Stimulated activated CD4-positive, alpha-beta T cell treated with anti-CD3 and anti-CD28 coated beads, TNF-alpha, amount 100 ng/mL, for 4 hours (primary cell): ENCODE data around the gene PKD1L1.
"Not testable (repeated sequence)": the region's sequence is repeated elsewhere in the genome, so short reads cannot be mapped to it uniquely, and the experiment has no call there.

ENCODE experiments used
- DNase-seq, 3 experiments: peaks; one replicate each; pipeline ENCODE4 v3.0.0-alpha.2; 2020; ENCODE audit warnings: low read depth in 3 of 3

The PKD1L1 gene

DNA sequence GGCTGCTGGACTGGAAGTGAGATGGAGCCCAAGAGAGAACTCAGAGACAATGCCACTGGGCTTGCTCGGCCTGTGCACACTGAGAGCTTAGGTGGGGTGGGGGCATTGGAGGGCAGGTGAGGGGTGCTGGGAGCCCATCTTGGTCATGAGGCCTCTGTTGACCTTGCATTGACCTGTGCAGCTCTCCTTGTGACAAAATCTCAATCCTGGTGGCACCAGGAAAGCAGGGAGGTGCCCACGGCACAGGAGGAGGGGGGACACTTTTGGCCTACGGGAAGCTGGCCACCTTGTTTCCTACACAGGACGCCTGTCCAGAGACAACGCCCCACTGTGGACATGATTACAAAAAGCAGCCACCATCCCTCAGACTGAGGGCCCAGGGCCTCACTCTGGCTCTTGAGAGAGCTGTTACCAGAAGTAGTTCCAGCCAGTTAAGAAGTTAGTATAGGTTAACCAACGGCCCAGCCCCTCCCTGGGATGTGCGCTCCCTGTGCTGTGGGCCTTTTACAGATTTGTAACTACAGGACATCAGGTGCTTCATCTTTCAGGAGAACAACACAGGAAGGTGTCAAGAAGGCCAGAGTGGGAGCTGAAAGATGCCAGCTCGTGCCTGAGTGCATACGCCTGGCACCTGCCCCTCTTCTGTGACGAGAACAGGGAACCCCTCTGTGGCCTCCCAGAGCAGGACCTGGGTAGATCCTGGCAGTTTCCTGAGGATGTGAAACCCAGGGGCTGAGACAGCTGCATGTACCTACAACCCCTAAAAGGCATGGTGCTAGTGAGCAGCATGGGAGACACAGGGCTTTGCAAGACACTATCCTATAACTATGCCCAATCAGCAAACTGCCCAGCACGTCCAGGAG is 10.3 kb downstream of the PKD1L1 start:
- no peak for DNase-seq

DNA sequence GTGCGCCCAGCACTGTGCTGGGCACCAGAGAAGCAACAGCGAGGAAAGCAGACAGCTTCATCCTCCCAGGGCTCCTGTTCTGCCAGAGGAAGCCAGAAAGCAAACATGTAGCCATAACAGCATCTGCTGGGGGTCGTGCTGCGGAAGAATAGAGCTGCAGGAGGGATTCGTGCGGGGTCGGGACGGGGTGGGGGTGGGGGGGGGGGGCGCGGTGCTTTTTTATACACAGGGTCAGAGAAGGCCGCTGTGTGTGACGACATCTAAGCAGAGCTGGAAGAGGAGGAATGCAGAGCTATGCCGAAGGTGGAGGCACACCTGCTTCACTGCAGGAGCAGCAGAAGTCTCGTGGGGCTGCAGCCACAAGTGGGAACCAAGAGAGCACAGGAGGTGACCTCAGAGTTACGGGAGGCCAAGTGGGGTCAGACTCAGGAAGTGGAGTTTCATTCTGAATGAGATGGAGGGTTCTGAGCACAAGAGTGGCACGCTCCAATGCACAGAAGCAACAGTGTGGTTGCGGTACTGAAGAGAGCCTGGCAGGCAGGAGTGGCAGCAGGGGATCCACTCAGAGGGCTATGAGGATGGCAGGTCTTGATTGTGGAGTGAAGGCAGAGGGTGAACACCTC is 11.1 kb downstream of the PKD1L1 start:
- no peak for DNase-seq

- no peak for DNase-seq
Observed at GRCh38 chr7:47936323-47936722, 11.9 kb downstream of the PKD1L1 start.

- DNase-seq, result no peak
Observed at GRCh38 chr7:47935336-47935735, 12.9 kb downstream of the PKD1L1 start.

GRCh38 chr7:47934831-47935230 is 13.4 kb downstream of the PKD1L1 start:
- no peak for DNase-seq

- no peak for DNase-seq
Observed at GRCh38 chr7:47933215-47933614, 15.1 kb downstream of the PKD1L1 start.

DNA sequence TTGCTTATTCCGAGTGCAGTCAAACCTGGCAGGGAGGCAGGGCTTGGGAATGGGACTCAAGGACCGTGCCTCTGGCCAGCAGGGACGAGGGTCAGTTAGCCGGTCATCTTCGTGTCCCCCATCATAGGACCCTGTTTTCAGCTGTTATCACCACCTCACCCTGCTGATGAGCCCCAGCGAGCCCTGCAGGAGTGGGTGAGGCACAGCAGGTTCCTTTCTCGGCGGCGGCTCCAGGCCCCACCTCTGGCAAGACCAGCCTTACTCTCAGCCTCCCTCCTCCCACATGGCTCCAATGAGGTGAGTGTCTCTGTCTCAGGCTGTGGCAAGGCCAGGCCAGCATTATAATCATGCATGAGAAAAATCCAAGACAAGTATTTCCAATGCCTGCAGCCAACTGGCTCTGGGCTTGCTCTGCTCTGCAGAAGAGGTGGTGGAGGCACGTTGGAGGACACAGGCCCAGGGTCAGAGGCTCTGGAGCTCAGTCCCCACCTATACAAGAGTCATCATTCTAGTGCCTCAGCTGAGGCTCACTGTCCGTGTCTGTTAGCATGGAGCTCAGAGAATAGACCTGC is 15.7 kb downstream of the PKD1L1 start:
- DNase-seq, result no peak

GRCh38 chr7:47932016-47932415 is 16.2 kb downstream of the PKD1L1 start:
- no peak for DNase-seq

DNA sequence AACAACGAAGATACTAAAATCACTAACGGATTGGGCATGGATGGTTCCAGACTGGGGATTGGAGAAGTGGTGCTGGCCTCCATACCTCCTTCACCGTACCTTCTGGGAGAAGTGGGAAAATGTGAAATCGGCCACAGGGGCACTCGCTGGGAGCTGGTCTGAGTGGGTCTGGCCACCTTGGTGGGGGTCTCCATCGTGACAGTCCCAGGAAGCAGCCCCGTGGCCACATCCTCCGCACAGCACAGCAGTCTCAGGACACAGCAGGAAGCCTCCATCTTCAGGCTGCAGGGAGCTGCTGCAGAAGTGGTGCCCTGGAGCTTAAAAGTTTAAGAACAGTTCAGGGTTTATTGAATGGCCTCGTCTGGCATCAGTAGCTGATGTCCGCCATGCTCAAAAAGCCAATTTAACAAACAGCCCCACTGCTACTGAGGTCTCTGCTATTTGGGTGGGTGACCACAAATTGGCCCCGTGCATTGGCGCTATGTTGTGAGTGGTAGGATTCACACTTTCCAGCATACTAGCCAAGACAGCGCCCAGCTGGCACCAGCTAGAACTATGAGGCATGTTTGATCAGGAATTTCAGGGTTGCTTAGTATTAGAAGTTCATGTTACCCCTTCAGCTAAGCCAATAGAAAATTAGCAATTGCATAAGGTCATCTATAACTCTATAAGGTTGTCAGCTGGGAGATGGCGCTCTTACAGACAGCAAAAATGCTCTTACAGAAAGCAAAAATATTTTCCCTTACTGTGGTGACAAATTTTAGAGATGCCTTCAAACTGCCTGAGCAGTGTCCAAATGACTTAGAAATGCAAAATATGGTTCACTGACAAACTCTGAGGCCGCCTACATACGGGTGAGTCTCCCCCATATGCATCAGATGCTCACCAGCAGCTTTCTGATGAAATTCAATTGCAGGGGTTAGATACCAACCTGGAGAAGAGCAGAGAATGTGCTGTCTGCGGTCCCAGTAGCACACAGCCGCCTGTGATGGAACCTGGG is 17.0 kb downstream of the PKD1L1 start:
- no peak for DNase-seq

DNA sequence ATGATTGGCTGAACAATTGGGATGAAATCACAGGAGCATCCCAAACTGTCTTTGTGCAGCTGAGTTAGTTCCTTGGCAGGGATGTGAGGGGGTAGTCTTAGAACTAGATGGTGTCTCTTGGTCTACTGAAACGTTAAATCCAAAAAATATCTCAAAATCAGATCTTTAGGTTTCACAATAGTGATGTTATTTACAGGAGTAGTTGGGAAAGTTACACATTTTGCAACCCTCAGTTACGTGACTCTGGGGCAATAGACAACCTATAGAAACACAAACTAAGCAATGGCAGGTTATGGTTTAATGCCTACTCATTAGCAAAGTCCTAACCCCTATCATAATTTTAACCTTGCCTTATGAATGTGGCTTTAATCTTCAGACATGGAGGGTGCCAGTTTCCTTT is 24.0 kb downstream of the PKD1L1 start:
- no peak for DNase-seq

DNA sequence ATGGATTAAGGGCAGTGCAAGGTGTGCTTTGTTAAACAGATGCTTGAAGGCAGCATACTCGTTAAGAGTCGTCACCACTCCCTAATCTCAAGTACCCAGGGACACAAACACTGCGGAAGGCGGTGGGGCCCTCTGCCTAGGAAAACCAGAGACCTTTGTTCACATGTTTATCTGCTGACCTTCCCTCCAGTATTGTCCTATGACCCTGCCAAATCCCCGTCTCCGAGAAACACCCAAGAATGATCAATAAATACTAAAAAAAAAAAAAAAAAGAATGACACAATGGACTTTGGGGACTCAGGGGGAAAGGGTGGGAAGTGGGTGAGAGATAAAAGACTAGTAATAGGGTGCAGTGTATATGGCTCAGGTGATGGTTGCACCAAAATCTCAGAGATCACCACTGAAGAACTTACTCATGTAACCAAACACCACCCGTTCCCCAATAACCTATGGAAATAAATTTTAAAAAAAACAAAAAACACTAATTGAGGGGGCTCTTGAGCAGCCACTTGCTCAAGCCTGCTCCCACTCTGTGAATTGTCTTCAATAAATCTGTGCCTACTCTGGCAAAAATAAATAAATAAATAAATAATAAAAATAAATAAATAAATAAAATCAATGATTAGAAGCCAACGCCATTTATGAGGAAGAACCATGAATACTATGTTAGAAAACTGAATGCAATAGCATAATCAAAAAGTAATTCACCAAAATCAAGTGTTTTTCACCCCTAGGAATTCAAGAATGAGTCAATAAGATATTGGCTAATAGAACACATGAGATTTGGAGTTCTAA is 25.0 kb downstream of the PKD1L1 start:
- not testable (repeated sequence) for DNase-seq

- not testable (repeated sequence) for DNase-seq
Observed at GRCh38 chr7:47916514-47916913, 31.8 kb downstream of the PKD1L1 start.

- DNase-seq, result no peak
Observed at GRCh38 chr7:47915616-47915976, 32.7 kb downstream of the PKD1L1 start.

DNA sequence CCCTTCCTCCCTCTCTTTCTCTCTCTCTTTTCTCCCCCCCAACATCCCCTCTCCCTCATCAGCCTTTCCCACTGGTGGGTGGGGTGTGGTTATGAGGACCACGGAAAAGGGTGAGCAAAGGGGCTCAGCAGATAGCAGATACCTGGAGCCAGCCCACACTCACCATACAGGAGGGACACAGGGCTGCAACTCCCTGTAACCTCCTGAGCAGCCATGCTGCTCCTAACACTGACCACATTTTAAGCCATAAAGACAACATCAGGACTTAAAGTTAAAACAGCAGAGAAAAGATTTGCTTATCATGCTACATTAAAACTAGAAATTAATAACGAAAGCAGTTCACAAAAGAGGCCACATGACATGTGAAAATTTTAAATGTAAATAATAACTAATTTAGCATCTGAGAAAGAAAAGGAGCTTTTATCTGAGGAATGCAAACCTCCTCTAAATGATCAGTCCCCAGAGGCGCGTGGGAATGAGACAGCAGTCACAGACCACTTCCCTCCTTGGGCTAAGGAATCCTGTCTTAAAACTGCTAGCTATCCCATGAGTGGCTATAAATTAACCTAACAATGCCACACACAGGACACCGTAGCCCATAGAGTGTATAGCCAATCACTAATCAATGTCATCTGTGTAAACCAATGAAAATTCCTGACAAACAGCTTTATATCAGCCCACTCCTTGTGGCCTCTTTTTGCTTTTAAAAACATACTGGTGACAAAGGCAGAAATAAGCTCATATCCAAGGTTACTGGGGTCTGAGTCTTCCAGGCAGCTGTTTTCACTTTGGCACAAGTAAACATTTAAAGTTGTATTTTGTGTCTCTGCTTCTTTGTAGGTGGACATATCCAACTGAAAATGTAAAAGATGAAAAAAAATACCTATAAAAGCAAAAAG is 33.3 kb downstream of the PKD1L1 start:
- DNase-seq, result no peak

DNA sequence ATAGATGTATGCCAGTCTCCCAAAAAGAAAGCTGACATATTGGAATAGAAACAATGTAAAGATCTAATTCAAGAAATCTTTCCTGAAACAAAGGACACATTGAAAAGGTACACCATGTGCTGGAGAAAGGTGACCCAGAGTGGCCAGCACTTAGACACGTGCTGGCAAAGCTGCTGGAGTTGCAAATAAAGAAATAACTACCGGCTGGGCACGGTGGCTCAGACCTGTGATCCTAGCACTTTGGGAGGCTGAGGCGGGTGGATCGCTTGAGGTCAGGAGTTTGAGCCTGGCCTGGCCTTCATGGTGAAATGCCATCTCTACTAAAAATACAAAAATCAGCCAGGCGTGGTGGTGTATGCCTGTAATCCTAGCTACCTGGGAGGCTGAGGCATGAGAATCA is 35.9 kb downstream of the PKD1L1 start:
- DNase-seq, result no peak

DNA sequence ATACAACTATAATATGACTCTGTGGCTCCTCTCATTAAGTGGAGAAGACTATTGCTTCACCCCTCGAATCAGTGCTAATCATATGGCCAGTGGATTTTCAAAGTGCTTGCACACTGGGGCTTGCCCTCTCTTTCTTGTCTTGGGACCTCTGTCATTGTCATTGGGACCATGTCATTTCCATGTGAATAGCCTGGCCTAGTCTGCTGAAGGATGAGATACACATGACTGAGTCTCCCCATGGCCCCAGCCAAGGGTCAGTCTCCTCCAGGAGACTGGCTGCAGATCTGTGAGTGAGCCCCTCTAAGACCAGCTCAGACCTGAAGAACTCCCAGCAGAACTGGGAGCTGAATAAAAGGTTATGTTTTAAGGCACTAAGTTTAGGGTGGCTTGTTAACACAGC is 39.5 kb downstream of the PKD1L1 start:
- DNase-seq, result no peak

- DNase-seq, result no peak
Observed at GRCh38 chr7:47907981-47908616, 40.2 kb downstream of the PKD1L1 start.

GRCh38 chr7:47906883-47907282 is 41.4 kb downstream of the PKD1L1 start:
- no peak for DNase-seq
